HG02885 (cell line): ENCODE data around the gene TSC22D4.
"Not testable (repeated sequence)": the region's sequence is repeated elsewhere in the genome, so short reads cannot be mapped to it uniquely, and the experiment has no call there.

Experiments
- ATAC-seq: cut with Tn5 transposase; IDR thresholded peaks from one replicate; pipeline ENCODE4 v1.9.1; 2021; ENCODE audit warnings: mild to moderate bottlenecking; ENCODE audit not compliant: unreplicated experiment, poor library complexity

The TSC22D4 gene

GRCh38 chr7:100478958-100479660 lies at the start of gene TSC22D4:
TSS of gene TSC22D4 (minus strand) at chr7:100479214. CDS start at chr7:100478038, 1,176 bp downstream.
- peak; percentile 60 for ATAC-seq

- ATAC-seq: not testable (repeated sequence)
Measured at GRCh38 chr7:100528108-100528866, 49.3 kb upstream of the TSC22D4 start.

- not testable (repeated sequence) for ATAC-seq
Measured at GRCh38 chr7:100523192-100523591, 44.2 kb upstream of the TSC22D4 start.

GRCh38 chr7:100521909-100522593 lies 43.0 kb upstream of the TSC22D4 start:
- ATAC-seq: not testable (repeated sequence)

GRCh38 chr7:100521076-100521475 lies 42.1 kb upstream of the TSC22D4 start:
- ATAC-seq: no peak

- ATAC-seq: no peak
Measured at GRCh38 chr7:100520138-100520537, 41.1 kb upstream of the TSC22D4 start.

GRCh38 chr7:100519580-100519979 lies 40.6 kb upstream of the TSC22D4 start:
- ATAC-seq: no peak

GRCh38 chr7:100517305-100517704 lies 38.3 kb upstream of the TSC22D4 start:
- no peak for ATAC-seq

GRCh38 chr7:100516135-100516812 lies 37.3 kb upstream of the TSC22D4 start:
- no peak for ATAC-seq

GRCh38 chr7:100515072-100515532 lies 36.1 kb upstream of the TSC22D4 start:
- ATAC-seq: no peak

- no peak for ATAC-seq
Measured at GRCh38 chr7:100513212-100513810, 34.3 kb upstream of the TSC22D4 start.

- no peak for ATAC-seq
Measured at GRCh38 chr7:100510437-100511239, 31.6 kb upstream of the TSC22D4 start.

- no peak for ATAC-seq
Measured at GRCh38 chr7:100509231-100509630, 30.2 kb upstream of the TSC22D4 start.

GRCh38 chr7:100506356-100506923 lies 27.4 kb upstream of the TSC22D4 start:
- ATAC-seq: no peak

- ATAC-seq: no peak
Measured at GRCh38 chr7:100504887-100505611, 26.0 kb upstream of the TSC22D4 start.

- not testable (repeated sequence) for ATAC-seq
Measured at GRCh38 chr7:100504031-100504430, 25.0 kb upstream of the TSC22D4 start.

- ATAC-seq: not testable (repeated sequence)
Measured at GRCh38 chr7:100500743-100501142, 21.7 kb upstream of the TSC22D4 start.

GRCh38 chr7:100496509-100496908 lies 17.5 kb upstream of the TSC22D4 start:
- ATAC-seq: no peak
